IPS-11a (cell line): ENCODE measurements around the gene OVCA2.

ENCODE experiments used
- H3K4me3 ChIP-seq: one replicate; pipeline ENCODE4 v1.5.1; 2013; ENCODE audit warnings: low read depth, low read length, control low read depth

OVCA2 gene

GRCh38 chr17:2082003-2082781 lies 40.4 kb downstream of the OVCA2 start:
- no peak overlapping the region for H3K4me3 ChIP-seq

GRCh38 chr17:2083613-2084035 lies 41.8 kb downstream of the OVCA2 start:
- no peak overlapping the region for H3K4me3 ChIP-seq

- H3K4me3 ChIP-seq, result no peak overlapping the region
These were observed 42.4 kb downstream of the OVCA2 start for GRCh38 chr17:2084036-2084765.

- no peak overlapping the region for H3K4me3 ChIP-seq
These were observed 43.2 kb downstream of the OVCA2 start for GRCh38 chr17:2084766-2085647.

- H3K4me3 ChIP-seq, result no peak overlapping the region
These were observed 43.8 kb downstream of the OVCA2 start for GRCh38 chr17:2085648-2085949.

- H3K4me3 ChIP-seq, result no peak overlapping the region
These were observed 44.5 kb downstream of the OVCA2 start for GRCh38 chr17:2086306-2086705.

- H3K4me3 ChIP-seq, result no peak overlapping the region
These were observed 45.9 kb downstream of the OVCA2 start for GRCh38 chr17:2087597-2088211.

GRCh38 chr17:2089021-2089422 lies 47.2 kb downstream of the OVCA2 start:
- no peak overlapping the region for H3K4me3 ChIP-seq

- no peak overlapping the region for H3K4me3 ChIP-seq
These were observed 48.4 kb downstream of the OVCA2 start for GRCh38 chr17:2090210-2090641.

GRCh38 chr17:2090804-2091534 lies 49.1 kb downstream of the OVCA2 start:
- no peak overlapping the region for H3K4me3 ChIP-seq

GRCh38 chr17:2092253-2092652 lies 50.4 kb downstream of the OVCA2 start:
- no peak overlapping the region for H3K4me3 ChIP-seq
